ENCODE measurements around the gene RANBP9. TPM values are rescaled to one million over a fixed set of nuclear protein-coding genes. Genes with fewer than 3 reads are reported as not detected.

The RANBP9 gene
- total RNA-seq, 6 experiments from 2014 or later: 14.1 to 17.9 (median 15.9) TPM

GRCh38 chr6:13716225-13716954, 4.8 kb upstream of the RANBP9 start:
- intact Hi-C loops (cut with DNase I): no loop called here
- no peak for DNase-seq

GRCh38 chr6:13715444-13715883, 3.8 kb upstream of the RANBP9 start:
- intact Hi-C loops (cut with DNase I): no loop called here
- Histone ChIP-seq H3K4me3 (no peak overlapping the region), H3K36me3 (no peaks in the 10 kb centered on the region), H3K9me3 (no peaks in the 10 kb centered on the region), H3K27ac (no peak overlapping the region), H3K27me3 (no peaks in the 10 kb centered on the region), H3K4me1 (peaks cover 0 to 4% (median 0%) of the 10 kb centered on the region in 4 donors)
- 63% methylated on average over 3 of the region's 3 CpGs for WGBS (ENCODE audit: insufficient coverage, low coverage, low lambda C conversion rate, missing lambda C conversion rate)
- TF ChIP-seq POLR2A (IDR thresholded peaks at IDR 0.05) (no peak), CTCF (IDR thresholded peaks at IDR 0.05) (no peak)
- ATAC-seq (no peak), DNase-seq (no peak)

More at GRCh38 chr6:13716225-13716954, 4.8 kb upstream of the RANBP9 start:
- TF ChIP-seq POLR2A (IDR thresholded peaks at IDR 0.05) (no peak), CTCF (IDR thresholded peaks at IDR 0.05) (no peak)
- Histone ChIP-seq H3K9me3 (no peaks in the 10 kb centered on the region), H3K4me1 (peaks cover 0 to 4% (median 0%) of the 10 kb centered on the region in 4 donors), H3K4me3 (no peak overlapping the region), H3K27ac (no peak overlapping the region), H3K36me3 (no peaks in the 10 kb centered on the region), H3K27me3 (no peaks in the 10 kb centered on the region)
- WGBS (ENCODE audit: insufficient coverage, low coverage, low lambda C conversion rate, missing lambda C conversion rate): 95% methylated on average over 5 of the region's 39 CpGs
- no peak for ATAC-seq

- 0% methylated on average over 4 of the region's 4 CpGs for WGBS (ENCODE audit: insufficient coverage, low coverage, low lambda C conversion rate, missing lambda C conversion rate)
- Histone ChIP-seq H3K27me3 (no peaks in the 10 kb centered on the region), H3K4me3 (peak overlapping the region; percentile 64 to 74 (median 68)), H3K4me1 (peaks cover 0 to 16% (median 2%) of the 10 kb centered on the region in 4 donors), H3K36me3 (no peaks in the 10 kb centered on the region), H3K9me3 (no peaks in the 10 kb centered on the region), H3K27ac (peak overlapping the region; percentile 79 to 96 (median 91))
- intact Hi-C loops (cut with DNase I): no loop called here
- no peak for TF ChIP-seq CTCF (IDR thresholded peaks at IDR 0.05)
- TF ChIP-seq POLR2A (IDR thresholded peaks at IDR 0.05): no peak
- ATAC-seq (peak in 1 of 4 donors; percentile 23), DNase-seq (no peak)
Observed at GRCh38 chr6:13712599-13712898, 914 bp upstream of the RANBP9 start.

- Histone ChIP-seq H3K4me3 (peak overlapping the region; percentile 59 to 74 (median 71)), H3K27me3 (no peaks in the 10 kb centered on the region), H3K36me3 (no peaks in the 10 kb centered on the region), H3K4me1 (peaks cover 0 to 16% (median 2%) of the 10 kb centered on the region in 4 donors), H3K9me3 (no peaks in the 10 kb centered on the region), H3K27ac (peak overlapping the region; percentile 41 to 91 (median 90))
- DNase-seq (no peak), ATAC-seq (peak in 1 of 4 donors; percentile 53)
- WGBS (ENCODE audit: insufficient coverage, low coverage, low lambda C conversion rate, missing lambda C conversion rate): 0% methylated on average over 11 of the region's 62 CpGs
- intact Hi-C loops (cut with DNase I): no loop called here
- TF ChIP-seq CTCF (IDR thresholded peaks at IDR 0.05): peak in 3 of 4 donors; percentile 4 to 26 (median 9)
- TF ChIP-seq POLR2A (IDR thresholded peaks at IDR 0.05): no peak
Observed at GRCh38 chr6:13711324-13711732, 307 bp downstream of the RANBP9 start.

Data from right lobe of liver (tissue), 6 donors.